PC-9 (cell line): ENCODE data around the gene SYK. TPM values are rescaled to one million over a fixed set of nuclear protein-coding genes. Genes with fewer than 3 reads are reported as not detected.

Experiments
- BruUV-seq: library from RNA; stranded (reverse); fragments of 400-500 nt; replicated peaks from 2 replicates; lab custom pipeline; 2021; lab: Mats Ljungman, UMichigan
- CTCF ChIA-PET: fragments of 300-600 bp; sonication (Branson Sonifier 250); formaldehyde crosslinking; loops from one replicate; lab custom pipeline; 2022; ENCODE audit warnings: antibody characterized with exemption; lab: Charles Lee
- POLR2A ChIA-PET: fragments of 300-600 bp; sonication (Branson Sonifier 250); formaldehyde crosslinking; loops from one replicate; lab custom pipeline; 2022; ENCODE audit warnings: antibody characterized with exemption; ENCODE audit not compliant: unreplicated experiment; lab: Charles Lee
- DNase-seq, 2 experiments: peaks; one replicate each; pipeline versions ENCODE4 v3.0.0 to v3.0.0-alpha.2; 2015 to 2022; ENCODE audit warnings: mixed read lengths in 1 of 2
- H2AFZ ChIP-seq: fragments of 200-600 bp; sonication (generic); 2 replicates; pipeline ENCODE4 v1.8.1; 2017; ENCODE audit warnings: antibody characterized with exemption
- H3F3A ChIP-seq: fragments of 200-600 bp; sonication (generic); 2 replicates; pipeline ENCODE4 v1.8.1; 2017; ENCODE audit warnings: antibody characterized with exemption, mild to moderate bottlenecking, low read depth; ENCODE audit not compliant: insufficient read depth
- H3K27ac ChIP-seq: fragments of 200-600 bp; sonication (generic); 2 replicates; pipeline ENCODE4 v1.6.1; 2016; ENCODE audit warnings: mixed run types
- H3K27me3 ChIP-seq: fragments of 200-600 bp; sonication (generic); 2 replicates; pipeline ENCODE4 v1.6.1; 2016; ENCODE audit warnings: low read depth, mixed run types; ENCODE audit not compliant: insufficient read depth
- H3K36me3 ChIP-seq: fragments of 200-600 bp; sonication (generic); 2 replicates; pipeline ENCODE4 v1.6.1; 2016; ENCODE audit warnings: low read depth, mixed run types
- H3K4me1 ChIP-seq: fragments of 200-600 bp; sonication (generic); replicated peaks from 2 replicates; pipeline ENCODE4 v1.6.1; 2016; ENCODE audit warnings: mixed run types; ENCODE audit not compliant: insufficient read depth
- H3K4me2 ChIP-seq: fragments of 200-600 bp; sonication (generic); 2 replicates; pipeline ENCODE4 v1.6.1; 2017; ENCODE audit warnings: mixed run types
- H3K4me3 ChIP-seq: fragments of 200-600 bp; sonication (generic); 2 replicates; pipeline ENCODE4 v1.6.1; 2016; ENCODE audit warnings: mixed run types
- H3K79me2 ChIP-seq: fragments of 200-600 bp; sonication (generic); 2 replicates; pipeline ENCODE4 v1.6.1; 2017; ENCODE audit warnings: low read depth, mixed run types
- H3K9me2 ChIP-seq: fragments of 200-600 bp; sonication (generic); 2 replicates; pipeline ENCODE4 v1.8.1; 2017; ENCODE audit warnings: mild to moderate bottlenecking; ENCODE audit not compliant: insufficient read depth
- H3K9me3 ChIP-seq: fragments of 200-600 bp; sonication (generic); 2 replicates; pipeline ENCODE4 v1.8.1; 2016; ENCODE audit warnings: low read depth; ENCODE audit not compliant: insufficient read depth
- H4K20me1 ChIP-seq: fragments of 200-600 bp; sonication (generic); 2 replicates; pipeline ENCODE4 v1.8.1; 2017; ENCODE audit not compliant: insufficient read depth
- EZH2 ChIP-seq: fragments of 200-600 bp; sonication (generic); IDR thresholded peaks from 2 replicates; pipeline ENCODE4 v1.8.0; 2017; ENCODE audit warnings: antibody characterized with exemption, low read depth
- intact Hi-C: fragments of 100-400 bp; cut with micrococcal nuclease; formaldehyde crosslinking; loops from one replicate; pipeline ENCODE4 v1.10.0; 2022; ENCODE audit not compliant: unreplicated experiment
- total RNA-seq: library from RNA; stranded (reverse); gene quantifications from 2 replicates; pipeline ENCODE4 v1.2.3, GENCODE V29; 2021
- TF ChIP-seq, protein P1 (sequence below): fragments of 200-600 bp; sonication (generic); conservative IDR thresholded peaks from 2 replicates; pipeline ENCODE4 v1.6.1; 2017; ENCODE audit warnings: mixed run types, antibody characterized with exemption, mild to moderate bottlenecking, moderate library complexity

The SYK gene
- total RNA-seq, 1 experiment from 2014 or later = 32.1 TPM

DNA sequence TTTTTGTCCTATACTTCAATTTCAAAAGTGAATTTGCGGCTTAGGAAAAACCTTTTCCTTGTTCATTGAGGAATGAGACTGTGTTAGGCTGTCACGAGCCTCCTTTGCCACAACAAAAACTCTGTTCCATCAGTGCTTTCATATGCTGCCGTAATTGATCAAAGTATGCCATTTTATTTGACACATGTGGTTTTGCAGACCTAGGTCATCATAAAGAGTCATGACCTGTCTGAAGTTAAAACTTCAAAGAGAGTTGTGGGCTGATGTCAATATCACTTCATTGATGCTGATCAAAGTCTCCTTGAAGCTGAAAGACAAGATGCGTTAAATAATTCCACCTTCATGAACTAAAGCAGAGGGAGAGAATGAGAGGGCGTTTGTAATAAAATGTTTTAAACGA, 55.5 kb downstream of the SYK start:
- TF ChIP-seq, protein P1, sequence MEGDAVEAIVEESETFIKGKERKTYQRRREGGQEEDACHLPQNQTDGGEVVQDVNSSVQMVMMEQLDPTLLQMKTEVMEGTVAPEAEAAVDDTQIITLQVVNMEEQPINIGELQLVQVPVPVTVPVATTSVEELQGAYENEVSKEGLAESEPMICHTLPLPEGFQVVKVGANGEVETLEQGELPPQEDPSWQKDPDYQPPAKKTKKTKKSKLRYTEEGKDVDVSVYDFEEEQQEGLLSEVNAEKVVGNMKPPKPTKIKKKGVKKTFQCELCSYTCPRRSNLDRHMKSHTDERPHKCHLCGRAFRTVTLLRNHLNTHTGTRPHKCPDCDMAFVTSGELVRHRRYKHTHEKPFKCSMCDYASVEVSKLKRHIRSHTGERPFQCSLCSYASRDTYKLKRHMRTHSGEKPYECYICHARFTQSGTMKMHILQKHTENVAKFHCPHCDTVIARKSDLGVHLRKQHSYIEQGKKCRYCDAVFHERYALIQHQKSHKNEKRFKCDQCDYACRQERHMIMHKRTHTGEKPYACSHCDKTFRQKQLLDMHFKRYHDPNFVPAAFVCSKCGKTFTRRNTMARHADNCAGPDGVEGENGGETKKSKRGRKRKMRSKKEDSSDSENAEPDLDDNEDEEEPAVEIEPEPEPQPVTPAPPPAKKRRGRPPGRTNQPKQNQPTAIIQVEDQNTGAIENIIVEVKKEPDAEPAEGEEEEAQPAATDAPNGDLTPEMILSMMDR = no peak
- TF ChIP-seq EZH2 = no peak
- no peak overlapping the region for H2AFZ ChIP-seq
- no peak overlapping the region for H3K4me2 ChIP-seq
- no TSS peak for BruUV-seq
- peaks cover 3% of the 10 kb centered on the region; the same call in 1 of the 2 replicates for H3F3A ChIP-seq
- no peaks in the 10 kb centered on the region for H3K27me3 ChIP-seq
- H3K36me3 ChIP-seq = no peaks in the 10 kb centered on the region
- no peak overlapping the region for H3K4me3 ChIP-seq
- H3K9me2 ChIP-seq = no peaks in the 10 kb centered on the region
- DNase-seq = no peak
- peaks cover 13% of the 10 kb centered on the region for H3K4me1 ChIP-seq
- intact Hi-C loops = no loop called here
- H3K9me3 ChIP-seq = no peaks in the 10 kb centered on the region
- no peaks in the 10 kb centered on the region for H3K79me2 ChIP-seq
- CTCF ChIA-PET = no interaction called here
- no peaks in the 10 kb centered on the region for H4K20me1 ChIP-seq
- POLR2A ChIA-PET = no interaction called here
- no peak overlapping the region for H3K27ac ChIP-seq

DNA sequence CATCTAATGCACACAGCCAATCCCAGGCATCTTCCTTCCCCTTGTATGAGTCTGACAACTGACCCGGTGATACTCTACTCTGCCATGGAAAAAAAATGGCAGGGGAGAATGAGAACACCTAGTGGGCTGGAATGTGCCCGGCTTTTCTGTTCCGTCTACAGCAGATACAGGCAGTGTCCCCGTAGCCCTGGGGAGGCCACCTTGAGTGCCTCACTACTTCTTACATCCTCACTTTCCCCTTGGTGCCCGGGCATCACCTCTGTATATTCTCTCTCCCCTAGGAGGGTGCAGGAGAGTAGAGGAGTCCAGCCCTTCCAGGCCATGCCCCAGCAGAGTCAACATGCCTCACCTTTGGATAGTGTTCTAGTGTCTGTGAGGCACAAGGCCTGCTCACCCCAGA, 56.2 kb downstream of the SYK start:
- H2AFZ ChIP-seq = no peak overlapping the region
- no peaks in the 10 kb centered on the region for H3K79me2 ChIP-seq
- no peak overlapping the region for H3K4me2 ChIP-seq
- no peaks in the 10 kb centered on the region for H3K9me3 ChIP-seq
- POLR2A ChIA-PET = no interaction called here
- H3K4me3 ChIP-seq = no peak overlapping the region
- no peak for DNase-seq
- intact Hi-C loops = no loop called here
- no peaks in the 10 kb centered on the region for H3K36me3 ChIP-seq
- no peaks in the 10 kb centered on the region for H4K20me1 ChIP-seq
- H3K27me3 ChIP-seq = no peaks in the 10 kb centered on the region
- no TSS peak for BruUV-seq
- TF ChIP-seq, protein P1 = no peak
- no peak for TF ChIP-seq EZH2
- peaks cover 3% of the 10 kb centered on the region; the same call in 1 of the 2 replicates for H3F3A ChIP-seq
- peaks cover 13% of the 10 kb centered on the region for H3K4me1 ChIP-seq
- no peak overlapping the region for H3K27ac ChIP-seq
- CTCF ChIA-PET = no interaction called here
- no peaks in the 10 kb centered on the region for H3K9me2 ChIP-seq

DNA sequence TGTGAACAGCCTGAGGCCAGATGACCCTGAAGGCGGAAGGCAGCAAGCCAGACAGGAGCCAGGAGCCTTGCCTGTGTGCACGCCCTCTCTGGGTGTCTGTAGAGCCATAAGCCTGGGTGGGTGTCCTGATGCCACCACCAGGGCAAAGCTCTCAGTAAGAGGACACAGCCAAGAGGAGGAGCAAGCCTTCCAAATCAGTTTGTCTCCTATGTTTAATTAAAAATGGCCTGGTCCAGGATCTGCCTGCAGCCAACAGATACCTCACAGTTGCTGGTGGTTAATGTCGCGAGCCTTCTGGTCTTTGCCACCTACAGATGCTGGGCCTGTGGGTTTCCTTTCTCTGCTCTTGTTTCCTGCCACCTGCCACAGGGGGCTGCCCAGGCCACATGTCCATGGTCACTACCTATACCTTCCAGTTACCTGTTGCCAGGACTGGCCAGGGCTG, 56.9 kb downstream of the SYK start:
- CTCF ChIA-PET = no interaction called here
- no peak for DNase-seq
- TF ChIP-seq EZH2 = no peak
- TF ChIP-seq, protein P1 = no peak

More for the DNA sequence above, 56.9 kb downstream of the SYK start:
- Histone ChIP-seq H3K4me2 (no peak overlapping the region), H2AFZ (no peak overlapping the region), H3K79me2 (no peaks in the 10 kb centered on the region), H4K20me1 (no peaks in the 10 kb centered on the region), H3K27me3 (no peaks in the 10 kb centered on the region), H3F3A (peaks cover 3% of the 10 kb centered on the region; the same call in 1 of the 2 replicates), H3K9me3 (no peaks in the 10 kb centered on the region), H3K4me1 (peaks cover 13% of the 10 kb centered on the region), H3K9me2 (no peaks in the 10 kb centered on the region), H3K36me3 (no peaks in the 10 kb centered on the region; the same call in 1 of the 2 replicates), H3K4me3 (no peak overlapping the region), H3K27ac (no peak overlapping the region)
- POLR2A ChIA-PET = no interaction called here
- intact Hi-C loops = no loop called here
- no TSS peak for BruUV-seq
